Adrenal gland (tissue), 5 donors: Measurements from ENCODE around the gene ZNF644.
"Not testable (repeated sequence)": the region's sequence is repeated elsewhere in the genome, so short reads cannot be mapped to it uniquely, and the experiment has no call there.

ENCODE experiments used
- CTCF ChIP-seq, 6 experiments: fragments of 450-650 bp in 4 of 6; fragments of 200-600 bp in 2 of 6; sonication (generic) in 1 of 6; IDR thresholded peaks; 1 replicate in 5 of 6; 2 replicates in 1 of 6; pipeline versions ENCODE4 v1.5.1 to v1.8.0; 2016 to 2021; ENCODE audit warnings: antibody characterized with exemption in 6 of 6, mild to moderate bottlenecking in 2 of 6, moderate library complexity in 1 of 6
- POLR2A ChIP-seq, 2 donors: fragments of 450-650 bp; IDR thresholded peaks; one replicate each; pipeline ENCODE4 v1.6.1; 2017; ENCODE audit warnings: antibody characterized with exemption in 2 of 2, mild to moderate bottlenecking in 2 of 2, moderate library complexity in 1 of 2
- donor health status: DM: no; HTN: no; CAD: no.

GRCh38 chr1:90892196-90892595 lies 129.6 kb downstream of the ZNF644 start:
- not testable (repeated sequence) for TF ChIP-seq POLR2A, CTCF (IDR thresholded peaks at IDR 0.05)
